ENCODE data around the gene ZNF799. TPM values are rescaled to one million over a fixed set of nuclear protein-coding genes. Genes with fewer than 3 reads are reported as not detected.

The ZNF799 gene
- total RNA-seq (2014; rRNA removed; shearing (Covaris generic)) (5.3 and 5.7 TPM in 2 replicates), polyA plus RNA-seq (2016; fragmentation: Nextera tagmentation; extraction: Ambion mirVana) (3.7 and 4.1 TPM in 2 replicates)
- long read RNA-seq, partial matches to known transcripts, result 0 of 2 reads
- long read RNA-seq, other reads (novel, unspliced or antisense), result 0 of 2 reads

GRCh38 chr19:12400633-12401502 is at the start of gene ZNF799:
Gene ZNF799 (minus strand): TSS chr19:12401271. CDS start chr19:12401070, 201 bp downstream.
- 0 out of 2 replicates have a peak, but pooled peaks cover 3% of the 10 kb centered on the region for H3F3A ChIP-seq (replicated peaks; ENCODE audit: low read depth)
- peak within 1 kb of the TSS; percentile 86 for H3K4me3 Mint-ChIP-seq
- peaks cover 4% of the 10 kb centered on the region; the same call in 2 of the 3 replicates for H3K4me1 Mint-ChIP-seq
- H3K27ac Mint-ChIP-seq, result peak within 1 kb of the TSS; percentile 59; the same call in 1 of the 2 replicates
- H3K4me1 ChIP-seq (ENCODE audit: insufficient read depth), result 0 out of 2 replicates have a peak, but pooled peaks cover 4% of the 10 kb centered on the region
- no peak for TF ChIP-seq NANOG (IDR thresholded peaks at IDR 0.05; ENCODE audit: borderline replicate concordance)
- peak; percentile 77 for TF ChIP-seq POLR2AphosphoS5 (IDR thresholded peaks at IDR 0.05; ENCODE audit: low read depth)
- no peak for TF ChIP-seq EZH2phosphoT487 (IDR thresholded peaks at IDR 0.05; ENCODE audit: unreplicated experiment)
- 0 out of 4 replicates have a peak, but pooled peaks of 1 of the 2 experiments have one; percentile 8 for TF ChIP-seq CTCF (conservative IDR thresholded peaks at IDR 0.05; ENCODE audit: low read depth in 2 of 2)
- no peak for TF ChIP-seq EZH2 (IDR thresholded peaks at IDR 0.05; ENCODE audit: low read depth, unreplicated experiment)
- H3K9me2 ChIP-seq (ENCODE audit: insufficient read depth), result no peaks in the 10 kb centered on the region
- H3K27me3 Mint-ChIP-seq (ENCODE audit: insufficient read depth, low read depth, poor library complexity), result peaks cover 13% of the 10 kb centered on the region
- peaks cover 29% of the 10 kb centered on the region for H3K9me3 Mint-ChIP-seq
- peak within 1 kb of the TSS; percentile 88 for H2AFZ ChIP-seq
- H3K36me3 Mint-ChIP-seq (ENCODE audit: low read depth), result peaks cover 10% of the 10 kb centered on the region
- H4K20me1 ChIP-seq (replicated peaks; ENCODE audit: insufficient read depth), result no peaks in the 10 kb centered on the region; the same call in 1 of the 2 replicates
- H3K4me3 ChIP-seq, result peak within 1 kb of the TSS; percentile 86
- no peaks in the 10 kb centered on the region for H3K36me3 ChIP-seq (ENCODE audit: insufficient read depth)
- no peaks in the 10 kb centered on the region for H3K27me3 ChIP-seq (ENCODE audit: insufficient read depth)
- DNase-seq (ENCODE audit: low spot score) (peak; percentile 92), ATAC-seq (peak; percentile 89)
- H3K4me2 ChIP-seq, result peak within 1 kb of the TSS; percentile 96
- peaks cover 6% of the 10 kb centered on the region; the same call in 1 of the 2 replicates for H3K79me2 ChIP-seq (replicated peaks; ENCODE audit: insufficient read depth)
- H3K27ac ChIP-seq (ENCODE audit: low read depth), result 0 out of 2 replicates have a peak within 1 kb of the TSS, but pooled peaks have one; percentile 53

- H2AFZ ChIP-seq, result no peak overlapping the region
- H3K9me2 ChIP-seq (ENCODE audit: insufficient read depth), result no peaks in the 10 kb centered on the region
- H3K9me3 Mint-ChIP-seq, result peaks cover 69% of the 10 kb centered on the region
- H3F3A ChIP-seq (replicated peaks; ENCODE audit: low read depth), result no peaks in the 10 kb centered on the region
- no peaks in the 10 kb centered on the region for H3K4me1 ChIP-seq (ENCODE audit: insufficient read depth)
- H3K4me2 ChIP-seq, result no peak overlapping the region
- H3K36me3 Mint-ChIP-seq (ENCODE audit: low read depth), result peaks cover 19% of the 10 kb centered on the region
- no peaks in the 10 kb centered on the region for H3K4me1 Mint-ChIP-seq
- H3K27me3 ChIP-seq (ENCODE audit: insufficient read depth), result no peaks in the 10 kb centered on the region
- H3K4me3 Mint-ChIP-seq, result no peak overlapping the region
- H3K27ac Mint-ChIP-seq, result no peak overlapping the region
- H3K4me3 ChIP-seq, result no peak overlapping the region
- H4K20me1 ChIP-seq (replicated peaks; ENCODE audit: insufficient read depth), result no peaks in the 10 kb centered on the region
- H3K27me3 Mint-ChIP-seq (ENCODE audit: insufficient read depth, low read depth, poor library complexity), result no peaks in the 10 kb centered on the region
- H3K79me2 ChIP-seq (replicated peaks; ENCODE audit: insufficient read depth), result no peaks in the 10 kb centered on the region
- no peaks in the 10 kb centered on the region for H3K36me3 ChIP-seq (ENCODE audit: insufficient read depth)
- H3K27ac ChIP-seq (ENCODE audit: low read depth), result no peak overlapping the region
- no peak for TF ChIP-seq ZNF114 (CRISPR knock-in tag; IDR thresholded peaks at IDR 0.05)
- no peak for TF ChIP-seq ETS1 (IDR thresholded peaks at IDR 0.05)
- TF ChIP-seq JUNB (IDR thresholded peaks at IDR 0.05; ENCODE audit: unreplicated experiment), result no peak
- TF ChIP-seq NANOG (IDR thresholded peaks at IDR 0.05; ENCODE audit: borderline replicate concordance), result no peak
- TF ChIP-seq CREB1 (CRISPR knock-in tag; IDR thresholded peaks at IDR 0.05; ENCODE audit: low read depth), result no peak
- TF ChIP-seq CTCF (conservative IDR thresholded peaks at IDR 0.05; ENCODE audit: low read depth in 2 of 2), result no peak
- TF ChIP-seq POLR2AphosphoS5 (IDR thresholded peaks at IDR 0.05; ENCODE audit: low read depth), result no peak
- TF ChIP-seq EZH2 (IDR thresholded peaks at IDR 0.05; ENCODE audit: low read depth, unreplicated experiment), result no peak
- no peak for TF ChIP-seq STAT1 (IDR thresholded peaks at IDR 0.05; ENCODE audit: unreplicated experiment)
- no peak for ATAC-seq
- DNase-seq (ENCODE audit: low spot score), result no peak
These were observed 49.8 kb upstream of the ZNF799 start for GRCh38 chr19:12450844-12451243.

Measured in GM23338 (cell line).